Kasumi-1 (cell line): ENCODE data around the gene CALM3.

Experiments used
- DNase-seq, 2 experiments: peaks; one replicate each; lab custom pipeline; 2025; lab: John Stamatoyannopoulos, UW

Gene CALM3

GRCh38 chr19:46599716-46600373 lies 1.3 kb upstream of the CALM3 start:
- DNase-seq, result no peak

- peak; percentile 91 for DNase-seq
These were observed 479 bp upstream of the CALM3 start for GRCh38 chr19:46600384-46601317.

GRCh38 chr19:46602392-46603194 lies 1.5 kb downstream of the CALM3 start:
- no peak for DNase-seq

- DNase-seq, result no peak
These were observed 2.1 kb downstream of the CALM3 start for GRCh38 chr19:46603195-46603637.

GRCh38 chr19:46603752-46604231 lies 2.7 kb downstream of the CALM3 start:
- no peak for DNase-seq

- DNase-seq, result no peak
These were observed 3.7 kb downstream of the CALM3 start for GRCh38 chr19:46604781-46605355.

GRCh38 chr19:46605356-46605821 lies 4.3 kb downstream of the CALM3 start:
- DNase-seq, result no peak

GRCh38 chr19:46606019-46606418 lies 4.9 kb downstream of the CALM3 start:
- no peak for DNase-seq

- DNase-seq, result no peak
These were observed 5.7 kb downstream of the CALM3 start for GRCh38 chr19:46606681-46607447.

GRCh38 chr19:46607448-46607841 lies 6.3 kb downstream of the CALM3 start:
- peak in 1 of 2 experiments; percentile 50 for DNase-seq

- DNase-seq, result no peak
These were observed 7.0 kb downstream of the CALM3 start for GRCh38 chr19:46608178-46608577.

GRCh38 chr19:46608581-46609345 lies 7.6 kb downstream of the CALM3 start:
- no peak for DNase-seq

GRCh38 chr19:46609511-46610412 lies 8.6 kb downstream of the CALM3 start:
- no peak for DNase-seq

GRCh38 chr19:46610413-46610775 lies 9.3 kb downstream of the CALM3 start:
- DNase-seq, result no peak

- no peak for DNase-seq
These were observed 10.0 kb downstream of the CALM3 start for GRCh38 chr19:46610851-46611770.

- no peak for DNase-seq
These were observed 10.6 kb downstream of the CALM3 start for GRCh38 chr19:46611776-46612175.

- DNase-seq, result no peak
These were observed 12.4 kb downstream of the CALM3 start for GRCh38 chr19:46613525-46613924.

GRCh38 chr19:46614114-46614722 lies 13.1 kb downstream of the CALM3 start:
- DNase-seq, result peak; percentile 54 to 61
